OCI-LY3 (cell line): ENCODE results near the gene GSC2.

ENCODE experiments used
- CTCF ChIP-seq: fragments of 200-600, 300-600 bp; sonication (generic); IDR thresholded peaks from 2 replicates; pipeline ENCODE4 v1.5.1; 2014; ENCODE audit warnings: antibody characterized with exemption, low read length, low read depth
- EZH2phosphoT487 ChIP-seq: fragments of 200-600 bp; shearing (Covaris generic); IDR thresholded peaks from 2 replicates; pipeline ENCODE4 v1.6.1; 2018; ENCODE audit warnings: antibody characterized with exemption, mixed run types, low read depth

GRCh38 chr22:19169002-19169946 lies 19.2 kb upstream of the GSC2 start:
- TF ChIP-seq CTCF (no peak), EZH2phosphoT487 (no peak)
